Omental fat pad (tissue), 4 donors: ENCODE data around the gene CDK4. TPM values are rescaled to one million over a fixed set of nuclear protein-coding genes. Genes with fewer than 3 reads are reported as not detected.
"Not testable (repeated sequence)": the region's sequence is repeated elsewhere in the genome, so short reads cannot be mapped to it uniquely, and the experiment has no call there.

Source experiments
- ATAC-seq: fragments of 150-250 bp; one replicate; pipeline ENCODE4 v1.9.1; 2016; ENCODE audit warnings: mild to moderate bottlenecking, moderate library complexity; ENCODE audit not compliant: low FRiP score
- DNase-seq: peaks from one replicate; pipeline ENCODE4 v3.0.0-alpha.2; 2019; ENCODE audit warnings: low spot score
- CTCF ChIP-seq, 3 donors: fragments of 450-650 bp; IDR thresholded peaks; one replicate each; pipeline ENCODE4 v1.5.1; 2016 to 2017; ENCODE audit warnings: antibody characterized with exemption in 3 of 3, mild to moderate bottlenecking in 3 of 3, moderate library complexity in 2 of 3
- total RNA-seq, 4 donors: library from RNA; depleted of rRNA; stranded (reverse); fragments of >200 nt; gene quantifications; one replicate each; pipeline ENCODE4 v1.1.0, GENCODE V29; 2016

Gene CDK4
- total RNA-seq, 4 donors from 2014 or later, result 81.9 to 96.2 (median 89.0) TPM

DNA sequence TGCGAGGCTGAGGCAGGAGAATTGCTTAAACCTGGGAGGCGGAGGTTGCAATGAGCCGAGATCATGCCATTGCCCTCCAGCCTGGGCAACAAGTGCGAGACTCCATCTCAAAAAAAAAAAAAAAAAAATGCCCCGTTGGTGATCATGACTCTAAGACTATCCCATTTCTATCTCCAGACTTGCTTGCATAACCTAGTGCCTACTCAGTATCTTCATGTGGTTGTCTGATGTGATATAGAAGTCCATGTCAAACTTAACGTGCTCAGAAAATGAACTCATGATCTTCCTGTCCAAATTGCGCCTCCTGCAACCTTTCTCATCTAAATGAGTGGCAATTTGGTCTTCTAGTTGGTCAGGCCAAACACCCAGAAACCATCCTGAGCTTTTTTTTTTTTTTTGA, 25.8 kb upstream of the CDK4 start:
- TF ChIP-seq CTCF (IDR thresholded peaks at IDR 0.05), result no peak
- ATAC-seq (no peak), DNase-seq (no peak)

DNA sequence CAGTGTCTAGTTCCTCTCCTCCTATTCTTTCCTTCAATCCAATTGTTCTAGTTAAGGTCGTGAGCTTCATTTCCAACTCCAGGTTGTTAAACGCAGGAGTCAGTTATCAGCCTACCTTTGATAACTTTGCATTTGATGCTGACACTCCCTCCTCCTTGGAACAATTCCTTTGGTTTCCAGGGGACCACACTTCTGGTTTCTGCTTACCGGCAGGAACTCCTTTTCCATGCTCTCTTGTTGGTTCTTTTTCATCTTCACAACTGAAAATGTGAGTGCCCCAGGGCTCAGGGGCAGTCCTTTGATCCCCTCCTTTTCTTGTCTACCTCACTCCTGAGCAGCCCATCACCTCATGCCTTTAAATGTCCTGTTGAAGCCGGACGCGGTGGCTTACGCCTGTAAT, 25.3 kb upstream of the CDK4 start:
- no peak for ATAC-seq
- TF ChIP-seq CTCF (IDR thresholded peaks at IDR 0.05), result no peak
- DNase-seq, result no peak

GRCh38 chr12:57776247-57776587, 24.1 kb upstream of the CDK4 start:
- ATAC-seq (no peak), DNase-seq (no peak)
- TF ChIP-seq CTCF (IDR thresholded peaks at IDR 0.05), result no peak

- no peak for TF ChIP-seq CTCF (IDR thresholded peaks at IDR 0.05)
- DNase-seq (no peak), ATAC-seq (no peak)
These were observed 23.6 kb upstream of the CDK4 start for GRCh38 chr12:57775563-57776246.

GRCh38 chr12:57775044-57775443, 22.9 kb upstream of the CDK4 start:
- no peak for TF ChIP-seq CTCF (IDR thresholded peaks at IDR 0.05)
- no peak for ATAC-seq
- no peak for DNase-seq

- not testable (repeated sequence) for ATAC-seq, DNase-seq
These were observed 22.5 kb upstream of the CDK4 start for GRCh38 chr12:57774634-57775033.

- ATAC-seq (peak; percentile 58), DNase-seq (no peak)
- no peak for TF ChIP-seq CTCF (IDR thresholded peaks at IDR 0.05)
These were observed 20.6 kb upstream of the CDK4 start, which contains the start of gene EEF1AKMT3 for GRCh38 chr12:57772429-57773322. Gene EEF1AKMT3 (plus strand): TSS chr12:57772614. CDS start chr12:57772725, 111 bp downstream.
